Measurements from ENCODE around the gene CASP6.

The CASP6 gene

GRCh38 chr4:109701566-109702410 is 1.5 kb downstream of the CASP6 start:
- TF ChIP-seq, protein P1, sequence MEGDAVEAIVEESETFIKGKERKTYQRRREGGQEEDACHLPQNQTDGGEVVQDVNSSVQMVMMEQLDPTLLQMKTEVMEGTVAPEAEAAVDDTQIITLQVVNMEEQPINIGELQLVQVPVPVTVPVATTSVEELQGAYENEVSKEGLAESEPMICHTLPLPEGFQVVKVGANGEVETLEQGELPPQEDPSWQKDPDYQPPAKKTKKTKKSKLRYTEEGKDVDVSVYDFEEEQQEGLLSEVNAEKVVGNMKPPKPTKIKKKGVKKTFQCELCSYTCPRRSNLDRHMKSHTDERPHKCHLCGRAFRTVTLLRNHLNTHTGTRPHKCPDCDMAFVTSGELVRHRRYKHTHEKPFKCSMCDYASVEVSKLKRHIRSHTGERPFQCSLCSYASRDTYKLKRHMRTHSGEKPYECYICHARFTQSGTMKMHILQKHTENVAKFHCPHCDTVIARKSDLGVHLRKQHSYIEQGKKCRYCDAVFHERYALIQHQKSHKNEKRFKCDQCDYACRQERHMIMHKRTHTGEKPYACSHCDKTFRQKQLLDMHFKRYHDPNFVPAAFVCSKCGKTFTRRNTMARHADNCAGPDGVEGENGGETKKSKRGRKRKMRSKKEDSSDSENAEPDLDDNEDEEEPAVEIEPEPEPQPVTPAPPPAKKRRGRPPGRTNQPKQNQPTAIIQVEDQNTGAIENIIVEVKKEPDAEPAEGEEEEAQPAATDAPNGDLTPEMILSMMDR (IDR thresholded peaks at IDR 0.05; ENCODE audit: borderline replicate concordance, insufficient read depth, low read depth, low read length) = no peak
- peak overlapping the region; percentile 91 for H3K4me3 ChIP-seq (ENCODE audit: low read depth, low read length)

- H3K4me3 ChIP-seq (ENCODE audit: low read depth, low read length) = no peak overlapping the region
- TF ChIP-seq, protein P1 (IDR thresholded peaks at IDR 0.05; ENCODE audit: borderline replicate concordance, insufficient read depth, low read depth, low read length) = no peak
Measured at GRCh38 chr4:109699553-109700225, 3.6 kb downstream of the CASP6 start.

DNA sequence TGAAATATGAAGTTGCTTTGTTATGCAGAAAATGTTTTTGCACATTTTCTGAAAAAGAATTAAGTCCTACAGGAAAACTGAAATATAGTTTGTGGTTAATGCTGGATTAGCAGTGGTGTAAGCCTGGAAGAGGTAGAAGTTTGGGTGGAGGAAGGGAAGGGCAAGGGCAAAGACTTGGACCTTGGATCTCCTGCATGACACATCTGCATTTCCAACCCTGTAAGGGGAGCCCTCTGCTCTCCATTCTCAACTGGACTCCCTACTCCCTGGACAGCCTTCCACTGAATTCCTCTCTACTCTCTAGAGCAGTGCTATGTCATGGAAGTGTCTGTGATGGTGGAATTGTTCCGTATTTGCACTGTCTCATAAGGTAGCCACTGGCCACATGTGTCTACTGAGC is 4.6 kb downstream of the CASP6 start:
- TF ChIP-seq, protein P1 (IDR thresholded peaks at IDR 0.05; ENCODE audit: borderline replicate concordance, insufficient read depth, low read depth, low read length) = no peak
- no peak overlapping the region for H3K4me3 ChIP-seq (ENCODE audit: low read depth, low read length)

- TF ChIP-seq, protein P1 (IDR thresholded peaks at IDR 0.05; ENCODE audit: borderline replicate concordance, insufficient read depth, low read depth, low read length) = no peak
Measured at GRCh38 chr4:109691411-109691920, 11.8 kb downstream of the CASP6 start.

DNA sequence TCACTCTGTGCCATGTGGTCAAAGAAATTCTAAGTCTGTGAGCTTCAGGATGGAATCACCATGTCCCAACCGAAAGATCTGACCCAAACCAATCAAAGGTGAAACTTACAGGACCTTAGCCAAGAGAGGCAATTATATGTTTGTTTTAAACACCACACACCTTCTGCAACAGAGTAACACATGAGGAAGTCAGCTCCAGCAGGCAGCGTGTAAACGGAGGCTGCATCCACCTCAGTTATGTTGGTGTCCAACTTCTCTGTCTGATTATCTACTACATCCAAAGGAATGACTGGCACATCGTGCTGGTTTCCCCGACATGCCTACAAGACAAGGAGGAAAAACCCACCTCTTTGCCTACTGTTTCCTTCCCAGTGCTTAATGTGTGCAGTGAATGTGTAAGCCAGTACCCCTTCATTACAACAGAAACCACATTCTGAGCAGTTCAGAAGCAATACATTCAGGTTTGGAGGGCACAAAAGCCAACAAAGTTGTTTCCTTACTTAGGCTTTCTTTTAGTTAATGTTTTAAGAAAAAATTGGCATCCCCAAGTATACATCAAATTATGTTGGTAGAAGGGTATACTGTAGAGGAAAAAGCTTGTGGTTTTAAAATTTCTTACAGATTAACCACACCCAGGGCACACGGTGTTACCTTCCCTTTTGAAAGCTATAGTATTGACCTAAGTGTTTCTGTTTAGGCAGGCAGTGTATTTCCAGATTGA is 12.4 kb downstream of the CASP6 start:
- TF ChIP-seq, protein P1 (IDR thresholded peaks at IDR 0.05; ENCODE audit: borderline replicate concordance, insufficient read depth, low read depth, low read length) = no peak
- no peak overlapping the region for H3K4me3 ChIP-seq (ENCODE audit: low read depth, low read length)

More at GRCh38 chr4:109691411-109691920, 11.8 kb downstream of the CASP6 start:
- no peak overlapping the region for H3K4me3 ChIP-seq (ENCODE audit: low read depth, low read length)

GRCh38 chr4:109684727-109685126 is 18.5 kb downstream of the CASP6 start:
- no peak overlapping the region for H3K4me3 ChIP-seq (ENCODE audit: low read depth, low read length)
- TF ChIP-seq, protein P1 (IDR thresholded peaks at IDR 0.05; ENCODE audit: borderline replicate concordance, insufficient read depth, low read depth, low read length) = no peak
